Esophagus muscularis mucosa (tissue), 4 donors: Measurements from ENCODE around the gene DUSP9. TPM values are rescaled to one million over a fixed set of nuclear protein-coding genes. Genes with fewer than 3 reads are reported as not detected.

Source experiments
- DNase-seq: peaks from one replicate; pipeline ENCODE4 v3.0.0-alpha.2; 2017; ENCODE audit errors: extremely low spot score
- H3K27ac ChIP-seq, 4 donors: fragments of 200-600 bp; sonication (generic); replicated peaks in 1 of 4; 1 replicate in 3 of 4; 2 replicates in 1 of 4; pipeline ENCODE4 v1.5.1; 2016 to 2019; ENCODE audit warnings: mild to moderate bottlenecking in 1 of 4
- H3K27me3 ChIP-seq, 4 donors: fragments of 200-600 bp; sonication (generic); one replicate each; pipeline versions ENCODE4 v1.5.1 to v1.6.0; 2016 to 2019
- H3K36me3 ChIP-seq, 4 donors: fragments of 200-600 bp; sonication (generic); one replicate each; pipeline ENCODE4 v1.5.1; 2016 to 2019
- H3K4me1 ChIP-seq, 4 donors: fragments of 200-600 bp; sonication (generic); one replicate each; pipeline ENCODE4 v1.5.1; 2016 to 2019
- H3K4me3 ChIP-seq, 4 donors: fragments of 200-600 bp; sonication (generic); 1 replicate in 2 of 4; 2 replicates in 2 of 4; pipeline ENCODE4 v1.5.1; 2016 to 2019; ENCODE audit warnings: mild to moderate bottlenecking in 4 of 4, moderate library complexity in 1 of 4
- H3K9me3 ChIP-seq, 4 donors: fragments of 200-600 bp; sonication (generic); 1 replicate in 3 of 4; 2 replicates in 1 of 4; pipeline ENCODE4 v1.5.1; 2016 to 2019
- CTCF ChIP-seq, 3 experiments: fragments of 200-600 bp in 2 of 3; fragments of 450-650 bp in 1 of 3; sonication (generic) in 2 of 3; IDR thresholded peaks; one replicate each; pipeline ENCODE4 v1.5.1; 2017 to 2019; ENCODE audit warnings: antibody characterized with exemption in 3 of 3, mild to moderate bottlenecking in 2 of 3, moderate library complexity in 1 of 3
- EP300 ChIP-seq: sonication (generic); formaldehyde crosslinking; IDR thresholded peaks from one replicate; pipeline ENCODE4 v1.6.1; 2017; ENCODE audit warnings: antibody characterized with exemption
- POLR2A ChIP-seq: fragments of 450-650 bp; IDR thresholded peaks from one replicate; pipeline ENCODE4 v1.6.1; 2017; ENCODE audit warnings: antibody characterized with exemption, moderate library complexity, mild to moderate bottlenecking, low read depth
- POLR2AphosphoS5 ChIP-seq, 2 donors: sonication (generic); formaldehyde crosslinking; IDR thresholded peaks; one replicate each; pipeline ENCODE4 v1.6.1; 2017; ENCODE audit warnings: antibody characterized with exemption in 2 of 2
- WGBS: methylation state at CpG from one replicate; pipeline ENCODE4 v1.1.5; 2018; 5-methylcytosine and 5-hydroxymethylcytosine counted together
- intact Hi-C: fragments of 100-400 bp; cut with DNase I; formaldehyde crosslinking; loops from one replicate; pipeline ENCODE4 v1.15.1; 2023
- total RNA-seq, 4 donors: library from RNA; depleted of rRNA; stranded (reverse); fragments of >200 nt; gene quantifications; one replicate each; pipeline versions ENCODE4 v1.1.0 to v1.2.1, GENCODE V29; 2016

The DUSP9 gene
- total RNA-seq, 4 donors from 2014 or later: not detected

GRCh38 chrX:153648358-153649177 lies 1.6 kb downstream of the DUSP9 start:
- no peak for DNase-seq
- peaks cover 0 to 66% (median 23%) of the 10 kb centered on the region in 4 donors for H3K27me3 ChIP-seq
- H3K4me3 ChIP-seq: no peak overlapping the region
- no peak for TF ChIP-seq POLR2A
- no peak for TF ChIP-seq CTCF (IDR thresholded peaks at IDR 0.05)
- no peak for TF ChIP-seq EP300
- TF ChIP-seq POLR2AphosphoS5 (IDR thresholded peaks at IDR 0.05): no peak
- no peaks in the 10 kb centered on the region for H3K36me3 ChIP-seq
- intact Hi-C loops: no loop called here
- H3K4me1 ChIP-seq: peaks cover 3 to 28% (median 24%) of the 10 kb centered on the region in 4 donors
- peaks cover 0 to 13% (median 0%) of the 10 kb centered on the region in 4 donors for H3K9me3 ChIP-seq
- no peak overlapping the region for H3K27ac ChIP-seq
- 80% methylated on average over 17 of the region's 17 CpGs for WGBS

- Histone ChIP-seq H3K4me1 (peaks cover 0 to 23% (median 19%) of the 10 kb centered on the region in 4 donors), H3K9me3 (peaks cover 0 to 21% (median 0%) of the 10 kb centered on the region in 4 donors), H3K27ac (no peak overlapping the region), H3K4me3 (no peak overlapping the region), H3K36me3 (no peaks in the 10 kb centered on the region), H3K27me3 (peaks cover 0 to 60% (median 21%) of the 10 kb centered on the region in 4 donors)
- intact Hi-C loops: no loop called here
- 90% methylated on average over 16 of the region's 26 CpGs for WGBS
- no peak for DNase-seq
- TF ChIP-seq POLR2A: no peak
- peak in 1 of 3 experiments; percentile 14 for TF ChIP-seq CTCF (IDR thresholded peaks at IDR 0.05)
- no peak for TF ChIP-seq EP300
Measured at GRCh38 chrX:153649178-153649914, 2.3 kb downstream of the DUSP9 start.

- 80% methylated on average over 18 of the region's 41 CpGs for WGBS
- H3K4me3 ChIP-seq: no peak overlapping the region
- intact Hi-C loops: no loop called here
Measured at GRCh38 chrX:153649915-153650782, 3.1 kb downstream of the DUSP9 start.

More at GRCh38 chrX:153649915-153650782, 3.1 kb downstream of the DUSP9 start:
- DNase-seq: no peak
- H3K9me3 ChIP-seq: peaks cover 0 to 25% (median 0%) of the 10 kb centered on the region in 4 donors
- H3K27ac ChIP-seq: no peak overlapping the region
- H3K4me1 ChIP-seq: peaks cover 0 to 18% (median 16%) of the 10 kb centered on the region in 4 donors
- H3K27me3 ChIP-seq: peaks cover 0 to 52% (median 14%) of the 10 kb centered on the region in 4 donors
- TF ChIP-seq CTCF (IDR thresholded peaks at IDR 0.05) (no peak), POLR2A (no peak), POLR2AphosphoS5 (IDR thresholded peaks at IDR 0.05) (no peak)
- no peaks in the 10 kb centered on the region for H3K36me3 ChIP-seq
